Hematopoietic multipotent progenitor cell treated with erythropoietin and hydrocortisone succinate and interleukin-3 and kit ligand, for 4 days (in vitro differentiated cells): ENCODE results near the gene PHIP.
"Not testable (repeated sequence)": the region's sequence is repeated elsewhere in the genome, so short reads cannot be mapped to it uniquely, and the experiment has no call there.

Experiments
- DNase-seq: peaks from one replicate; pipeline ENCODE4 v3.0.0-alpha.2; 2015

Gene PHIP

DNA sequence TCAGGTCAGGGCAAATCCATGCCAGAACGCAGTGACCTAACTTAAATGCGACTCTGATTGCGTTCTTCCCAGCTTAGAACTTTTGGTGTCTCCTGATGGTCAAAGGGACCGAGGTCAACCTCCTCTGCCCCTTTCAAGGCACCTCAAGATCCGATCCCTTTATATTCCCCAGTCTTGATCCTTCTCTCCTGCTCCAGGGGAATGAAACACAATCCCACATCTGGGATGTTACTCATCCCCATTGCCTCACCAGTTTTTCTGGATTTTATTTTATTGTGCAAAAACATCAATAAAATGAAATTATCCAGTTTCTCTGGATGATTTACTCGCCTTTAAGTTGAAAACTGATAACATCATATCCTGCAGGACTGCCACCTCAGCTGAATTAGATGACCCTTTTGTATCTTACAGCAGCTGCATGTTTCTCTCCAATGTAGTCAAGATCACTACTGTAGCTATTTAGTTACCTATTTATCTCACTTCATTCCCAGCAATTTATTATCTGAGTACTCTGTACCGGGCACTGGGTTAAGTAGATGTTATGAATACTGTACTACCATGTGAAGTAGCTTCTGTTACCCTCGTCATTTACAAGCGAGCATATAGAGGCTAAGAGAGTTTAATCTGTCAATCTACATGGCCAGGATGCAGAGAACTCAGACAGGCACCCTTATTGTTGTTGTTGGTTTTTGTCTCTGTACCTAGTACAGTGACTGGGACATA, 166.7 kb downstream of the PHIP start:
- no peak for DNase-seq

GRCh38 chr6:78910591-78911171, 167.4 kb downstream of the PHIP start:
- DNase-seq: peak; percentile 68

DNA sequence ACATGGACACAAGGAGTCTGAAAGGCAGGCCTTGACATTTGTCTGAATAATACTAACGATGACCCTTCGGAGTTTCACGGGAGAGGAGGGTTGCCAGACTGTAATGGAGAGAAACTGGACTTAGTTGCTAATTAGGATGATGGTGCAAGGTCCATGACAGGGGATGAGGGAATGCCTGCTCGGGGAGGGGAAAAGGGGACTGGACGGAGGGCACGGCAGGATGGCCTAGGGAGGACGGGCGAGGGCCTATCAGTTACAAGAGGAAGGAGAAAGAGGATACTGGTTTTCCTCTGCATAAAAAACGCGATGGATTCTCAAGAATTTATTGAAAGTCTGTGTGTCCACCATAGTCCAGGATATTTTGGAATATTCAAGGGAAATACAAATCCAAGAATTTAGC, 168.0 kb downstream of the PHIP start:
- DNase-seq: no peak

- peak; percentile 59 for DNase-seq
Observed at GRCh38 chr6:78909391-78909790, 168.7 kb downstream of the PHIP start.

DNA sequence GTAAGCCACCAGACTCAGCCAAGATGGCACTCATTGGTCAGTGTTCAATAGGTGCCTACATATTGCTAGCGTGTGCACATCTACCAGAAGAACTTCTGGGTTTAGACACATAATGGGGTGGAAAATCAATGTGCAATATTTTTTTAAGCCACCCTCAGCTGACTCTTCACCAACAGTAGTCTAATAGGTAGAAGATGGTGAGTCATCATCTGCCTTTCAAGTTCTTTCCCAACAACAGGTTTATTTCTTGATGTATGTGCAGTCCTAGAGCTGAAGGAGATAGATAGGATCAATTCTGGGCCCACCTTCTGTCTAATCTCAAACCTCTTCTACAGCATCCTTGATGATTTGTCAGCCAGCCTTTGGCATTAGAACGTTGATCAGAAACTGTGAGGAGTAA, 169.4 kb downstream of the PHIP start:
- no peak for DNase-seq

DNA sequence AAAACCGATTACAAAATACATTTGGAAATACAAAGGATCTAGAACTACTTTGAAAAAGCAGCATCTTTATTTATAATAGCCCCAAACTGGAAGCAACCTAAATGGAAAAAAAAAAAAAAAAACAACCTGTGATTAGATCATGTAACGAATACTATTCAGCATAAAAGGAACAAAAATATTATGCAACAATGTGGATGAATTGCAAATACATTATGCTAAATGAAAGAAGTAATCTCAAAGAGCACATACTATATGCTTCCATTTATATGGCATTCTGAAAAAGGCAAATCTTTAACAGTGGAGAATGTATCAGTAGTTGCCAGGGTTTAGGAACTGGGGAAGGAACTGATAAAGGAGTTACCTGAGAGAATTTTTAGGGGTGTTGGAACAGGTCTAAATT, 181.8 kb downstream of the PHIP start:
- DNase-seq: peak; percentile 32

- DNase-seq: not testable (repeated sequence)
Observed at GRCh38 chr6:78889901-78890300, 188.2 kb downstream of the PHIP start.
